Natural killer cell (primary cell): Measurements from ENCODE around the gene YWHAE. TPM values are rescaled to one million over a fixed set of nuclear protein-coding genes. Genes with fewer than 3 reads are reported as not detected.

Experiments used
- ATAC-seq, 3 donors: fragments of 150-1000 bp in 2 of 3; fragments of 200-7000 bp in 1 of 3; cut with Tn5 transposase; 1 replicate in 1 of 3; 2 replicates in 2 of 3; pipeline ENCODE4 v1.10.0; 2021; ENCODE audit warnings: mild to moderate bottlenecking in 2 of 3, moderate library complexity in 2 of 3
- DNase-seq, 2 donors: peaks; one replicate each; pipeline versions ENCODE4 v3.0.0 to v3.0.0-alpha.2; 2013 to 2021; ENCODE audit warnings: mixed read lengths in 1 of 2
- H3K27ac ChIP-seq: one replicate; pipeline ENCODE4 v1.5.1; 2013; ENCODE audit warnings: mild to moderate bottlenecking, low read length
- H3K27me3 ChIP-seq: one replicate; pipeline ENCODE4 v1.6.1; 2013; ENCODE audit warnings: low read length; ENCODE audit not compliant: control insufficient read depth, insufficient read depth
- H3K36me3 ChIP-seq: one replicate; pipeline ENCODE4 v1.6.1; 2013; ENCODE audit warnings: low read length; ENCODE audit not compliant: control insufficient read depth, insufficient read depth
- H3K4me1 ChIP-seq: one replicate; pipeline ENCODE4 v1.6.1; 2013; ENCODE audit warnings: low read length; ENCODE audit not compliant: control insufficient read depth, insufficient read depth
- H3K4me3 ChIP-seq: one replicate; pipeline ENCODE4 v1.5.1; 2013; ENCODE audit warnings: low read length
- H3K9me3 ChIP-seq: one replicate; pipeline ENCODE4 v1.6.1; 2013; ENCODE audit warnings: low read length; ENCODE audit not compliant: control insufficient read depth, insufficient read depth
- H3K27ac Mint-ChIP-seq, 2 donors: one replicate each; pipeline ENCODE4 v1.8.0; 2022; ENCODE audit warnings: mild to moderate bottlenecking in 2 of 2, mixed read lengths in 2 of 2, moderate library complexity in 1 of 2
- H3K27me3 Mint-ChIP-seq, 2 donors: one replicate each; pipeline ENCODE4 v1.8.0; 2022; ENCODE audit warnings: low read depth in 2 of 2, mixed read lengths in 2 of 2
- H3K36me3 Mint-ChIP-seq: one replicate; pipeline ENCODE4 v1.8.0; 2022; ENCODE audit warnings: mixed read lengths
- H3K4me1 Mint-ChIP-seq, 2 donors: one replicate each; pipeline ENCODE4 v1.8.0; 2022; ENCODE audit warnings: mixed read lengths in 2 of 2
- H3K4me3 Mint-ChIP-seq: one replicate; pipeline ENCODE4 v1.8.0; 2022; ENCODE audit warnings: mild to moderate bottlenecking, moderate library complexity, mixed read lengths
- H3K9me3 Mint-ChIP-seq, 2 donors: one replicate each; pipeline ENCODE4 v1.8.0; 2022; ENCODE audit warnings: mixed read lengths in 2 of 2
- WGBS: methylation state at CpG from one replicate; pipeline ENCODE4 v1.1.7; 2013; ENCODE audit warnings: missing lambda C conversion rate; ENCODE audit not compliant: insufficient coverage; 5-methylcytosine and 5-hydroxymethylcytosine counted together
- intact Hi-C: fragments of 100-400 bp; cut with micrococcal nuclease; formaldehyde crosslinking; loops from one replicate; pipeline ENCODE4 v1.14.2; 2022
- total RNA-seq, 4 donors: library from RNA; stranded (reverse); fragments of 120-200 nt in 1 of 4; gene quantifications; one replicate each; pipeline versions ENCODE4 v1.2.3 to v1.2.4, GENCODE V29; 2013 to 2022
- TF ChIP-seq, protein P1 (sequence below): fragments of 200-600 bp; IDR thresholded peaks from one replicate; pipeline ENCODE4 v1.8.0; 2022; ENCODE audit warnings: antibody characterized with exemption

YWHAE gene
- total RNA-seq, 3 donors from 2014 or later (not counting 1 experiment from before 2014, with no cell fraction given), result 116 to 134 (median 132) TPM

DNA sequence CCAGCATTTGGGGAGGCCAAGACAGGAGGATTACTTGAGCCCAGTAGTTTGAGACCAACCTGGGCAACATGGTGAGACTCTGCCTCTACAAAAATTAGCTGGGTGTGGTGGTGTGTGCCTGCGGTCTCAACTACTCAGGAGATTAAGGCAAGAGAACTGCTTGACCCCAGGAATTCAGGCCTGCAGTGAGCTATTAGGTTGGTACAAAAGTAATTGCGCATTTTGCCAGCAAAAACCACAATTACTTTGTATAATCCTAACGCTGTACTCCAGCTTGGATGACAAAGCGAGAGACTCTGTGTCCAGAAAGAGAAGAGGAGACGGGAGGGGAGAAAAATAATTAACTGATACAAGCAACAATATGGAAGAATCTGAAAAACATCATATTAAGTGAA is 32.7 kb downstream of the YWHAE start:
- ATAC-seq, result no peak
- no peak overlapping the region for H3K27ac ChIP-seq
- DNase-seq, result no peak
- 60% methylated on average over 1 of the region's 5 CpGs for WGBS
- Mint-ChIP-seq H3K36me3 (peaks cover 7% of the 10 kb centered on the region), H3K27me3 (no peaks in the 10 kb centered on the region), H3K27ac (peak overlapping the region; percentile 74 to 77), H3K9me3 (no peaks in the 10 kb centered on the region), H3K4me1 (peaks cover 45 to 57% of the 10 kb centered on the region in 2 donors), H3K4me3 (peak overlapping the region; percentile 3)
- H3K4me1 ChIP-seq, result peaks cover 30% of the 10 kb centered on the region
- H3K36me3 ChIP-seq, result peaks cover 16% of the 10 kb centered on the region
- H3K4me3 ChIP-seq, result no peak overlapping the region
- intact Hi-C loops, result loop anchor here (5.0 kb wide), 1 partner anchor 265 kb away; no protein-coding TSS in a partner anchor
- no peaks in the 10 kb centered on the region for H3K9me3 ChIP-seq
- TF ChIP-seq, protein P1, sequence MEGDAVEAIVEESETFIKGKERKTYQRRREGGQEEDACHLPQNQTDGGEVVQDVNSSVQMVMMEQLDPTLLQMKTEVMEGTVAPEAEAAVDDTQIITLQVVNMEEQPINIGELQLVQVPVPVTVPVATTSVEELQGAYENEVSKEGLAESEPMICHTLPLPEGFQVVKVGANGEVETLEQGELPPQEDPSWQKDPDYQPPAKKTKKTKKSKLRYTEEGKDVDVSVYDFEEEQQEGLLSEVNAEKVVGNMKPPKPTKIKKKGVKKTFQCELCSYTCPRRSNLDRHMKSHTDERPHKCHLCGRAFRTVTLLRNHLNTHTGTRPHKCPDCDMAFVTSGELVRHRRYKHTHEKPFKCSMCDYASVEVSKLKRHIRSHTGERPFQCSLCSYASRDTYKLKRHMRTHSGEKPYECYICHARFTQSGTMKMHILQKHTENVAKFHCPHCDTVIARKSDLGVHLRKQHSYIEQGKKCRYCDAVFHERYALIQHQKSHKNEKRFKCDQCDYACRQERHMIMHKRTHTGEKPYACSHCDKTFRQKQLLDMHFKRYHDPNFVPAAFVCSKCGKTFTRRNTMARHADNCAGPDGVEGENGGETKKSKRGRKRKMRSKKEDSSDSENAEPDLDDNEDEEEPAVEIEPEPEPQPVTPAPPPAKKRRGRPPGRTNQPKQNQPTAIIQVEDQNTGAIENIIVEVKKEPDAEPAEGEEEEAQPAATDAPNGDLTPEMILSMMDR, result no peak
- no peaks in the 10 kb centered on the region for H3K27me3 ChIP-seq

DNA sequence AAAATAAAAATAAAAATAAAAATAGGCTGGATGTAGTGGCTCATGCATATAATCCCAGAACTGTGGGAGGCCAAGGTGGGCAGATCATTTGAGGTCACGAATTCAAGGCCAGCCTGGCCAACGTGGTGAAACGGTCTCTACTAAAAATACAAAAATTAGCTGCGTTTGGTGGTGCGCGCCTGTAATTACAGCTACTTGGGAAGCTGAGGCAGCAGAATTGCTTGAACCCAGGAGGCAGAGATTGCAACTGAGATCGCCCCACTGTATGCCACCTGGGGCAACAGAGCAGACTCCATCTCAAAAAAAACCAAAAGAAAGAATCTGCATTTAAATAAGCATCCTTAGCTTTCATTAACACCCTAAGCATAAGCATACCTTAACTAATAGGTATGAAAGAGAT is 33.8 kb downstream of the YWHAE start:
- WGBS, result 83% methylated on average over 7 of the region's 7 CpGs
- Histone ChIP-seq H3K9me3 (no peaks in the 10 kb centered on the region), H3K27ac (no peak overlapping the region), H3K4me3 (no peak overlapping the region), H3K27me3 (no peaks in the 10 kb centered on the region), H3K4me1 (peaks cover 31% of the 10 kb centered on the region), H3K36me3 (peaks cover 12% of the 10 kb centered on the region)
- TF ChIP-seq, protein P1, result no peak
- Mint-ChIP-seq H3K36me3 (peaks cover 7% of the 10 kb centered on the region), H3K4me3 (no peak overlapping the region), H3K27ac (peak overlapping the region in 1 of 2 donors; percentile 77), H3K4me1 (peaks cover 47 to 57% of the 10 kb centered on the region in 2 donors), H3K27me3 (no peaks in the 10 kb centered on the region), H3K9me3 (no peaks in the 10 kb centered on the region)
- intact Hi-C loops, result loop anchor here (5.0 kb wide), 1 partner anchor 266 kb away; no protein-coding TSS in a partner anchor
- DNase-seq (no peak), ATAC-seq (no peak)

DNA sequence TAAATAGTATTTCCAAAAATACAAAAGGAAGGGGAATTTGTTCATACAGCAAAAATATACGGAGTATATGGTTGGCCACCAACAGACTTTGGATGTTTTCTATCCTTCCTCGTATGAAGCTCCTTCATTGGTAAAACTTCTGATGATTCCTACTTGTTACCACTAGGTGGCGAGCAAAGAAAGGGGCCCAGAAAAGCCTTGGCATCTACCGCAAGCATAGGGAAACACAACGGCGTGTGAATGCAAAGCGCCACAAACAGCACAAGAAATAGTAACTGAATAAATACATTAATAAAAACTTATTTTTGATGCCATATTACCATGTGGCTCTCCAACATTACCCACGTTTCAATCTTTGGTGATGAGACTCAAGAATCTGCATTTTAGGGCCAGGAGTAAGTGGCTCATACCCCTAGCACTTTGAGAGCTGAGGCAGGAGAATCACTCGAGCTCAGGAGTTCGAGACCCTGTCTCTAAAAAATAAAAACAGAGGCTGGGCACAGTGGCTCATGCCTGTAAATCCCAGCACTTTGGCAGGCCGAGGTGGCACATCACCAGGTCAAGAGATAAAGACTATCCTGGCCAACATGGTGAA is 34.5 kb downstream of the YWHAE start:
- ATAC-seq (peak; percentile 80 to 90 (median 84)), DNase-seq (peak; percentile 44 to 88)
- TF ChIP-seq, protein P1, result peak; percentile 80
- Mint-ChIP-seq H3K27ac (peak overlapping the region; percentile 60 to 72), H3K4me1 (peaks cover 48 to 58% of the 10 kb centered on the region in 2 donors), H3K9me3 (no peaks in the 10 kb centered on the region), H3K36me3 (peaks cover 7% of the 10 kb centered on the region), H3K4me3 (peak overlapping the region; percentile 9), H3K27me3 (no peaks in the 10 kb centered on the region)
- Histone ChIP-seq H3K4me3 (no peak overlapping the region), H3K27ac (peak overlapping the region; percentile 45), H3K27me3 (no peaks in the 10 kb centered on the region), H3K36me3 (peaks cover 14% of the 10 kb centered on the region), H3K4me1 (peaks cover 38% of the 10 kb centered on the region), H3K9me3 (no peaks in the 10 kb centered on the region)
- intact Hi-C loops, result loop anchor here (1.0 to 5.0 kb wide), 4 partner anchors 33 to 267 kb away; partner anchors contain the start of gene CRK
- WGBS, result 20% methylated on average over 11 of the region's 11 CpGs
